SK-N-SH (cell line): ENCODE measurements around the gene NISCH. TPM values are rescaled to one million over a fixed set of nuclear protein-coding genes. Genes with fewer than 3 reads are reported as not detected.

Experiments
- CTCF ChIA-PET: fragments of 300-600, 350-600 bp; formaldehyde crosslinking; extraction: SDS; loops from one replicate; lab custom pipeline; 2021; lab: Yijun Ruan, JAX
- POLR2A ChIA-PET: fragments of 350-600 bp; sonication (Branson Sonifier 250); formaldehyde crosslinking; extraction: SDS; loops from one replicate; lab custom pipeline; 2020; ENCODE audit warnings: antibody characterized with exemption, inconsistent platforms; lab: Yijun Ruan, JAX
- DNase-seq: peaks from one replicate; pipeline ENCODE4 v3.0.0; 2012
- H2AFZ ChIP-seq: fragments of 200-600 bp; sonication (generic); 2 replicates; pipeline ENCODE4 v1.8.1; 2016; ENCODE audit warnings: antibody characterized with exemption, mild to moderate bottlenecking, low read depth
- H3F3A ChIP-seq: fragments of 200-600 bp; sonication (generic); replicated peaks from 2 replicates; pipeline ENCODE3; 2016; ENCODE audit warnings: antibody characterized with exemption, mild to moderate bottlenecking; ENCODE audit not compliant: insufficient read depth
- H3K27ac ChIP-seq, 2 experiments: fragments of 200-500 bp in 1 of 2; fragments of 200-600 bp in 1 of 2; sonication (Bioruptor generic) in 1 of 2; sonication (generic), shearing (Covaris generic) in 1 of 2; 2 replicates each; pipeline versions ENCODE4 v1.5.1 to v1.6.1; 2014 to 2016; ENCODE audit warnings: low read depth in 2 of 2, inconsistent platforms in 1 of 2, low read length in 1 of 2, mild to moderate bottlenecking in 1 of 2, mixed read lengths in 1 of 2
- H3K27me3 ChIP-seq: fragments of 200-600 bp; sonication (generic), shearing (Covaris generic); 2 replicates; pipeline ENCODE4 v1.6.1; 2016; ENCODE audit warnings: mixed run types; ENCODE audit not compliant: insufficient read depth
- H3K36me3 ChIP-seq, 2 experiments: fragments of 200-500 bp in 1 of 2; fragments of 200-600 bp in 1 of 2; sonication (Bioruptor generic) in 1 of 2; sonication (generic) in 1 of 2; replicated peaks in 1 of 2; 2 replicates each; pipeline versions ENCODE3 to v1.5.1; 2014 to 2016; ENCODE audit warnings: low read length in 1 of 2, mild to moderate bottlenecking in 1 of 2; ENCODE audit not compliant: insufficient read depth in 2 of 2, control insufficient read depth in 1 of 2
- H3K4me1 ChIP-seq, 2 experiments: fragments of 200-500 bp in 1 of 2; fragments of 200-600 bp in 1 of 2; sonication (Bioruptor generic) in 1 of 2; sonication (generic), shearing (Covaris generic) in 1 of 2; 2 replicates each; pipeline versions ENCODE4 v1.5.1 to v1.6.1; 2014 to 2016; ENCODE audit warnings: low read depth in 1 of 2, low read length in 1 of 2, mixed run types in 1 of 2; ENCODE audit not compliant: insufficient read depth in 2 of 2, control insufficient read depth in 1 of 2
- H3K4me2 ChIP-seq: fragments of 200-600 bp; sonication (generic), shearing (Covaris generic); 2 replicates; pipeline ENCODE4 v1.6.1; 2017; ENCODE audit warnings: mixed run types
- H3K4me3 ChIP-seq, 2 experiments: fragments of 200-500 bp in 1 of 2; fragments of 200-600 bp in 1 of 2; sonication (Bioruptor generic) in 1 of 2; sonication (generic), shearing (Covaris generic) in 1 of 2; 2 replicates each; pipeline versions ENCODE4 v1.5.1 to v1.8.1; 2014 to 2016; ENCODE audit warnings: low read depth in 2 of 2, inconsistent platforms in 1 of 2, low read length in 1 of 2, mild to moderate bottlenecking in 1 of 2, mixed read lengths in 1 of 2, moderate library complexity in 1 of 2
- H3K79me2 ChIP-seq: fragments of 200-600 bp; sonication (generic); 2 replicates; pipeline ENCODE4 v1.8.1; 2017; ENCODE audit warnings: mild to moderate bottlenecking; ENCODE audit not compliant: insufficient read depth
- H3K9ac ChIP-seq: fragments of 200-600 bp; sonication (generic); 2 replicates; pipeline ENCODE4 v1.6.1; 2017; ENCODE audit warnings: mixed run types
- H3K9me2 ChIP-seq: fragments of 200-600 bp; sonication (generic); 2 replicates; pipeline ENCODE4 v1.6.1; 2017; ENCODE audit warnings: mixed run types
- H3K9me3 ChIP-seq: fragments of 200-600 bp; sonication (generic); 2 replicates; pipeline ENCODE4 v1.6.1; 2017; ENCODE audit warnings: mixed run types, mild to moderate bottlenecking, moderate library complexity
- H4K20me1 ChIP-seq: fragments of 200-600 bp; sonication (generic); 2 replicates; pipeline ENCODE4 v1.6.1; 2017; ENCODE audit warnings: mild to moderate bottlenecking, mixed run types; ENCODE audit not compliant: insufficient read depth
- CHD2 ChIP-seq: fragments of 150-350 bp; IDR thresholded peaks from 2 replicates; pipeline ENCODE4 v1.6.1; 2018; ENCODE audit warnings: low read length; ENCODE audit not compliant: partially characterized antibody
- EP300 ChIP-seq, 2 experiments: IDR thresholded peaks; 2 replicates each; pipeline versions ENCODE4 v1.4.0 to v1.6.1; 2012; ENCODE audit warnings: borderline replicate concordance in 1 of 2, low read depth in 1 of 2, low read length in 1 of 2
- EZH2phosphoT487 ChIP-seq: fragments of 200-600 bp; sonication (generic); IDR thresholded peaks from 2 replicates; pipeline ENCODE4 v1.6.1; 2017; ENCODE audit warnings: low read depth, mixed run types, mild to moderate bottlenecking, antibody characterized with exemption, moderate library complexity, borderline replicate concordance
- FOXM1 ChIP-seq: IDR thresholded peaks from 2 replicates; pipeline ENCODE4 v1.4.0; 2012; ENCODE audit warnings: low read depth, mild to moderate bottlenecking
- GATA2 ChIP-seq: sonication (generic); formaldehyde crosslinking; IDR thresholded peaks from 2 replicates; pipeline ENCODE4 v1.5.0; 2020; ENCODE audit warnings: mild to moderate bottlenecking, missing genetic modification reagents
- MEF2A ChIP-seq: IDR thresholded peaks from 2 replicates; pipeline ENCODE4 v1.4.0; 2012; ENCODE audit warnings: low read depth, borderline replicate concordance
- NFIC ChIP-seq: IDR thresholded peaks from 2 replicates; pipeline ENCODE4 v1.4.0; 2012; ENCODE audit warnings: borderline replicate concordance
- POLR2AphosphoS5 ChIP-seq: IDR thresholded peaks from 2 replicates; pipeline ENCODE4 v1.6.1; 2012; ENCODE audit warnings: low read depth, low read length
- RAD21 ChIP-seq: IDR thresholded peaks from 2 replicates; pipeline ENCODE4 v1.6.1; 2012; ENCODE audit warnings: mild to moderate bottlenecking, low read length
- RCOR1 ChIP-seq: fragments of 150-350 bp; IDR thresholded peaks from 2 replicates; pipeline ENCODE4 v1.6.1; 2017; ENCODE audit warnings: antibody characterized with exemption, low read length
- SIN3A ChIP-seq: IDR thresholded peaks from 2 replicates; pipeline ENCODE4 v1.6.1; 2012; ENCODE audit warnings: low read depth, mild to moderate bottlenecking, low read length, moderate library complexity, borderline replicate concordance
- SMC3 ChIP-seq: IDR thresholded peaks from 2 replicates; pipeline ENCODE4 v1.6.1; 2012; ENCODE audit warnings: low read depth, low read length, improper control_type of control experiment
- YY1 ChIP-seq: IDR thresholded peaks from 2 replicates; pipeline ENCODE4 v1.4.0; 2012; ENCODE audit warnings: low read depth, mild to moderate bottlenecking
- WGBS: methylation state at CpG from one replicate; pipeline ENCODE4 v1.1.6; 2017; ENCODE audit warnings: low lambda C conversion rate; 5-methylcytosine and 5-hydroxymethylcytosine counted together
- polyA plus RNA-seq, 3 experiments: library from polyadenylated mRNA; depleted of rRNA; stranded (reverse); fragments of >200 nt; gene quantifications; 2 replicates each; pipeline ENCODE4 v1.2.3, GENCODE V29; 2012
- TF ChIP-seq, protein P1 (sequence below): IDR thresholded peaks from 2 replicates; pipeline ENCODE4 v1.6.1; 2012; ENCODE audit warnings: mild to moderate bottlenecking, low read depth, low read length, moderate library complexity
- TF ChIP-seq, protein P2 (sequence below): IDR thresholded peaks from 2 replicates; pipeline ENCODE4 v1.4.0; 2012; ENCODE audit warnings: low read depth, borderline replicate concordance
- TF ChIP-seq, protein P3 (sequence below): fragments of 150-350 bp; IDR thresholded peaks from 2 replicates; pipeline ENCODE4 v1.6.1; 2016; ENCODE audit warnings: mild to moderate bottlenecking, low read depth, low read length
- TF ChIP-seq, protein P4 (sequence below): IDR thresholded peaks from 2 replicates; pipeline ENCODE4; 2012

NISCH gene
- polyA plus RNA-seq, 1 of the 3 experiments (the other 2 are of a cell fraction): 77.5 TPM

DNA sequence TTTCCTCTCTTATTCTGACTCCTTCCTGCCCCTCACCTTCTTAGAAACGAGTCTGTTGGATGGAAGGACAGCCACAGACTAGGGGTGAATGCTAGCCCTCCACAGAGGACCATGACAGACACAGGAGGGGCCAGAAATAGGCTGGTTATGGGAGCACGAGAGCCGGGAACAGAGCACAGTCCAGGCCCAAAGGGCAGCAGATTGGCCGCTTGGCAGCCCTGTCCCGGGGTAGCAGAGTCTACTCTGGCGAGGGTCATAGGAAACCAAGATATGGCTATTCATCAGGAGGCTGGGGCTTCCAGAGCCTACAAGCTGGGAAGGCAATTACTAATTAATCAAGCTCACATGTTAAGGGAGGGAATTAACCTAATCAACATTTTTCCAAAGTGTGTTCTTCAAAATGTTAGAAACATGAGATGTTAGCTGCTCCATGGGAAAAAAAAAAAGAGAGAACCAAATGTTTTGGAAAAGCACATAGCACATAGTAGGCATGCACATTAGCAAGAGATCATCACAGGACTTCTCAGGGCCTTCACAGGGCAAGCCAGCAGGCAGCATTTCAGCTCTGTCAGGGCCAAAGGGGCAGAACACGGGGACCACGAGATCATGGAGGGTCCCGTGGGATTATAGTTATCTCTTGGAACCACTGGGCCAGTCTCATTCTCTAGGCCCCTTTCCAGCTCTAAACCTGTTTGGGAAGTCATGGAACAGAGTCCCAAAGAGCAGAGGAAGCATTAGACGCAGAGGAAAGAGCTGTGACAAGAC is 23.8 kb upstream of the NISCH start (continued):
- TF ChIP-seq GATA2 (CRISPR knock-in tag): no peak
- TF ChIP-seq, protein P1, sequence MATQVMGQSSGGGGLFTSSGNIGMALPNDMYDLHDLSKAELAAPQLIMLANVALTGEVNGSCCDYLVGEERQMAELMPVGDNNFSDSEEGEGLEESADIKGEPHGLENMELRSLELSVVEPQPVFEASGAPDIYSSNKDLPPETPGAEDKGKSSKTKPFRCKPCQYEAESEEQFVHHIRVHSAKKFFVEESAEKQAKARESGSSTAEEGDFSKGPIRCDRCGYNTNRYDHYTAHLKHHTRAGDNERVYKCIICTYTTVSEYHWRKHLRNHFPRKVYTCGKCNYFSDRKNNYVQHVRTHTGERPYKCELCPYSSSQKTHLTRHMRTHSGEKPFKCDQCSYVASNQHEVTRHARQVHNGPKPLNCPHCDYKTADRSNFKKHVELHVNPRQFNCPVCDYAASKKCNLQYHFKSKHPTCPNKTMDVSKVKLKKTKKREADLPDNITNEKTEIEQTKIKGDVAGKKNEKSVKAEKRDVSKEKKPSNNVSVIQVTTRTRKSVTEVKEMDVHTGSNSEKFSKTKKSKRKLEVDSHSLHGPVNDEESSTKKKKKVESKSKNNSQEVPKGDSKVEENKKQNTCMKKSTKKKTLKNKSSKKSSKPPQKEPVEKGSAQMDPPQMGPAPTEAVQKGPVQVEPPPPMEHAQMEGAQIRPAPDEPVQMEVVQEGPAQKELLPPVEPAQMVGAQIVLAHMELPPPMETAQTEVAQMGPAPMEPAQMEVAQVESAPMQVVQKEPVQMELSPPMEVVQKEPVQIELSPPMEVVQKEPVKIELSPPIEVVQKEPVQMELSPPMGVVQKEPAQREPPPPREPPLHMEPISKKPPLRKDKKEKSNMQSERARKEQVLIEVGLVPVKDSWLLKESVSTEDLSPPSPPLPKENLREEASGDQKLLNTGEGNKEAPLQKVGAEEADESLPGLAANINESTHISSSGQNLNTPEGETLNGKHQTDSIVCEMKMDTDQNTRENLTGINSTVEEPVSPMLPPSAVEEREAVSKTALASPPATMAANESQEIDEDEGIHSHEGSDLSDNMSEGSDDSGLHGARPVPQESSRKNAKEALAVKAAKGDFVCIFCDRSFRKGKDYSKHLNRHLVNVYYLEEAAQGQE: no peak
- TF ChIP-seq NFIC: no peak
- no peak for TF ChIP-seq CHD2
- TF ChIP-seq EZH2phosphoT487: no peak
- TF ChIP-seq POLR2AphosphoS5: no peak
- TF ChIP-seq MEF2A: no peak
- TF ChIP-seq RAD21: no peak
- TF ChIP-seq, all 33 proteins: peak for 0

DNA sequence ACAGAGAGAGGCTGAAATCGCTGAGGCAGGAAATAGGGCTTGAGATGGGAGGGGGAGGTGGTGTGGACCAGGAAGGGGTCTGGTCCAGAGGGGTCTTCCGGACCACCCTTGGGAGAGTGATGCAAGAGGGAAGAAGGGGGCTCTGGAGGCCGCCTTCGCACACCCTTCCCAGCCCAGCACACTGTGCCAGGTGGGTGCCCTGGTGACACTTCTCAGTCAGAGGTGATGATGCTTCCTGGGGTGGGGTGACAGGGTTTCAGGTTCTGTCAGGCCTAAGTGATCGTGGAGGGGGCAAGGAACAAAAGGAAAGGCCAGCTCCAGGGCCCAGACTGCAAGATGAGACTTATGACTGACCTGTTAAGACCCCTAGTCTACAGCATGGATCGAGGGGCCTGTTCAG is 23.2 kb upstream of the NISCH start:
- CTCF ChIA-PET: interaction anchor here (3.5 to 28.4 kb wide), 2 partner anchors 16 to 19 kb away, joined by 16 to 578 read pairs; partner anchors contain the start of genes NISCH, SEMA3G and TNNC1
- H3K4me2 ChIP-seq: no peak overlapping the region
- POLR2A ChIA-PET: no interaction called here
- TF ChIP-seq, protein P2, sequence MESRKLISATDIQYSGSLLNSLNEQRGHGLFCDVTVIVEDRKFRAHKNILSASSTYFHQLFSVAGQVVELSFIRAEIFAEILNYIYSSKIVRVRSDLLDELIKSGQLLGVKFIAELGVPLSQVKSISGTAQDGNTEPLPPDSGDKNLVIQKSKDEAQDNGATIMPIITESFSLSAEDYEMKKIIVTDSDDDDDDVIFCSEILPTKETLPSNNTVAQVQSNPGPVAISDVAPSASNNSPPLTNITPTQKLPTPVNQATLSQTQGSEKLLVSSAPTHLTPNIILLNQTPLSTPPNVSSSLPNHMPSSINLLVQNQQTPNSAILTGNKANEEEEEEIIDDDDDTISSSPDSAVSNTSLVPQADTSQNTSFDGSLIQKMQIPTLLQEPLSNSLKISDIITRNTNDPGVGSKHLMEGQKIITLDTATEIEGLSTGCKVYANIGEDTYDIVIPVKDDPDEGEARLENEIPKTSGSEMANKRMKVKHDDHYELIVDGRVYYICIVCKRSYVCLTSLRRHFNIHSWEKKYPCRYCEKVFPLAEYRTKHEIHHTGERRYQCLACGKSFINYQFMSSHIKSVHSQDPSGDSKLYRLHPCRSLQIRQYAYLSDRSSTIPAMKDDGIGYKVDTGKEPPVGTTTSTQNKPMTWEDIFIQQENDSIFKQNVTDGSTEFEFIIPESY: no peak
- TF ChIP-seq SIN3A: no peak
- TF ChIP-seq NFIC: no peak
- TF ChIP-seq, protein P1: no peak
- TF ChIP-seq GATA2 (CRISPR knock-in tag): no peak
- TF ChIP-seq FOXM1: no peak
- TF ChIP-seq, protein P3, sequence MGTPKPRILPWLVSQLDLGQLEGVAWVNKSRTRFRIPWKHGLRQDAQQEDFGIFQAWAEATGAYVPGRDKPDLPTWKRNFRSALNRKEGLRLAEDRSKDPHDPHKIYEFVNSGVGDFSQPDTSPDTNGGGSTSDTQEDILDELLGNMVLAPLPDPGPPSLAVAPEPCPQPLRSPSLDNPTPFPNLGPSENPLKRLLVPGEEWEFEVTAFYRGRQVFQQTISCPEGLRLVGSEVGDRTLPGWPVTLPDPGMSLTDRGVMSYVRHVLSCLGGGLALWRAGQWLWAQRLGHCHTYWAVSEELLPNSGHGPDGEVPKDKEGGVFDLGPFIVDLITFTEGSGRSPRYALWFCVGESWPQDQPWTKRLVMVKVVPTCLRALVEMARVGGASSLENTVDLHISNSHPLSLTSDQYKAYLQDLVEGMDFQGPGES: no peak
- TF ChIP-seq POLR2AphosphoS5: no peak
- no peak for TF ChIP-seq RCOR1
- no peak for TF ChIP-seq EZH2phosphoT487
- no peak for TF ChIP-seq YY1
- TF ChIP-seq EP300 (IDR thresholded peaks at IDR 0.05; ENCODE audit: borderline replicate concordance in 1 of 2, low read depth in 1 of 2, low read length in 1 of 2): no peak
- no peak for TF ChIP-seq RAD21
- TF ChIP-seq SMC3: no peak
- TF ChIP-seq, protein P4, sequence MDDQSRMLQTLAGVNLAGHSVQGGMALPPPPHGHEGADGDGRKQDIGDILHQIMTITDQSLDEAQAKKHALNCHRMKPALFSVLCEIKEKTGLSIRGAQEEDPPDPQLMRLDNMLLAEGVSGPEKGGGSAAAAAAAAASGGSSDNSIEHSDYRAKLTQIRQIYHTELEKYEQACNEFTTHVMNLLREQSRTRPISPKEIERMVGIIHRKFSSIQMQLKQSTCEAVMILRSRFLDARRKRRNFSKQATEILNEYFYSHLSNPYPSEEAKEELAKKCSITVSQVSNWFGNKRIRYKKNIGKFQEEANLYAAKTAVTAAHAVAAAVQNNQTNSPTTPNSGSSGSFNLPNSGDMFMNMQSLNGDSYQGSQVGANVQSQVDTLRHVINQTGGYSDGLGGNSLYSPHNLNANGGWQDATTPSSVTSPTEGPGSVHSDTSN: no peak

More for the DNA sequence above, 23.2 kb upstream of the NISCH start:
- H3K36me3 ChIP-seq: no peaks in the 10 kb centered on the region
- no peaks in the 10 kb centered on the region for H3K9me2 ChIP-seq
- no peak for DNase-seq
- no peak overlapping the region for H3K27ac ChIP-seq
- no peak overlapping the region for H3K9ac ChIP-seq
- H3K4me1 ChIP-seq: peaks cover 0 to 7% of the 10 kb centered on the region in 2 experiments; a peak in 1 of 4 replicates
- H3F3A ChIP-seq: no peaks in the 10 kb centered on the region
- no peaks in the 10 kb centered on the region for H3K79me2 ChIP-seq
- no peaks in the 10 kb centered on the region for H3K9me3 ChIP-seq
- no peak overlapping the region for H3K4me3 ChIP-seq
- no peak overlapping the region for H2AFZ ChIP-seq
- WGBS: 64% methylated on average over 6 of the region's 6 CpGs
- no peaks in the 10 kb centered on the region for H4K20me1 ChIP-seq
- no peaks in the 10 kb centered on the region for H3K27me3 ChIP-seq
